PFSK-1 (cell line): ENCODE results near the gene C11orf16.
A peak's percentile ranks its signal among the peaks of the same experiment; 100 is the strongest.

Source experiments
- FOXP2 ChIP-seq: optimal IDR thresholded peaks from 2 replicates; pipeline ENCODE3; 2011; ENCODE audit warnings: borderline replicate concordance, control low read depth, inconsistent platforms; ENCODE audit not compliant: insufficient read depth; ENCODE audit errors: extremely low read length, extremely low read depth
- POLR2AphosphoS5 ChIP-seq: IDR thresholded peaks from 2 replicates; pipeline ENCODE4 v1.6.1; 2012; ENCODE audit warnings: low read depth, mild to moderate bottlenecking, control low read depth, low read length, moderate library complexity
- REST ChIP-seq, 2 experiments: IDR thresholded peaks; 2 replicates each; pipeline versions ENCODE4 v1.6.1 to v1.8.0; 2011 to 2012; ENCODE audit warnings: low read depth in 2 of 2, low read length in 2 of 2, control low read depth in 1 of 2, inconsistent platforms in 1 of 2, mild to moderate bottlenecking in 1 of 2, moderate library complexity in 1 of 2; ENCODE audit not compliant: insufficient read depth in 1 of 2
- SIN3A ChIP-seq: IDR thresholded peaks from 2 replicates; pipeline ENCODE4 v1.6.1; 2012; ENCODE audit warnings: mild to moderate bottlenecking, low read length, moderate library complexity, borderline replicate concordance; ENCODE audit not compliant: insufficient read depth
- TAF1 ChIP-seq: IDR thresholded peaks from 2 replicates; pipeline ENCODE4 v1.6.1; 2012; ENCODE audit warnings: low read length, control low read depth, borderline replicate concordance; ENCODE audit not compliant: insufficient read depth

The C11orf16 gene

GRCh38 chr11:8914661-8915018 lies 18.1 kb downstream of the C11orf16 start:
- TF ChIP-seq REST (IDR thresholded peaks at IDR 0.05; ENCODE audit: insufficient read depth in 1 of 2, low read depth in 2 of 2, low read length in 2 of 2) (no peak), SIN3A (no peak), TAF1 (no peak), POLR2AphosphoS5 (no peak), FOXP2 (no peak)

- no peak for TF ChIP-seq POLR2AphosphoS5
- TF ChIP-seq SIN3A: no peak
Observed at GRCh38 chr11:8913961-8914660, 18.6 kb downstream of the C11orf16 start.

DNA sequence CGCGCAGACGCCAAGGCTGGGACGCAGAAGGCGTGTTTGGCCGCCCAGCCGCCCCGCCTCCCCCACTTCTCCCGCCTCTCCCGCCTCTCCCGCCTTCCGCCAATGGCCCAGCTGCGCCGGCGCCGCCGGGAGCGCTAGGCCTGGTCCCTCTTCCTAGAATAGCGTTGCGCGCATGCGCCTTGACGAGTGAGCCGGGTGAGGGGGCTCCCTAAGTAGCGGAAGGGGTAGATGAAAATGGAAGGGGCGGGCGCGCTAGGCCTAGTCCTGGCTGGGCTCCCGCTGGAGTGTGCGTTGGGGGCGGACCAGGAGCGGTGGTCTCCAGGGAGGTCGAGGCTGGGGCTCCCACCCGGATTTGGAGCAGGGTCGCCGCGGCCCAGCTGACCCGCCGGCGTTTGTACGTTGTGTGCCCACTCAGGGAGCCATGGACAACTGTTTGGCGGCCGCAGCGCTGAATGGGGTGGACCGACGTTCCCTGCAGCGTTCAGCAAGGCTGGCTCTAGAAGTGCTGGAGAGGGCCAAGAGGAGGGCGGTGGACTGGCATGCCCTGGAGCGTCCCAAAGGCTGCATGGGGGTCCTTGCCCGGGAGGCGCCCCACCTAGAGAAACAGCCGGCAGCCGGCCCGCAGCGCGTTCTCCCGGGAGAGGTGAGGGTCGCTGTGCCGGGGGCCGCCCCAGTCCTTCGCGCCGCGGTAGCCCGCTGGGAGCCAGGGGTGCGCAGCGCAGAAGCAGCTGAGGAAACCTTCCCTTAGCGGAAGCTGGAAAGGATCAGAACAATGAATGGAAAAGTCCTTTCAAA lies 21.5 kb downstream of the C11orf16 start, which contains the start of gene AKIP1:
AKIP1 (plus strand) TSS at position 161 of the 795 bp plus-strand sequence; CDS start at position 422, 261 bp downstream.
- TF ChIP-seq REST (IDR thresholded peaks at IDR 0.05; ENCODE audit: insufficient read depth in 1 of 2, low read depth in 2 of 2, low read length in 2 of 2) (no peak), TAF1 (peak; percentile 69; the same call in 1 of the 2 replicates), POLR2AphosphoS5 (peak; percentile 86), FOXP2 (peak; percentile 29), SIN3A (peak; percentile 49; the same call in 1 of the 2 replicates)

DNA sequence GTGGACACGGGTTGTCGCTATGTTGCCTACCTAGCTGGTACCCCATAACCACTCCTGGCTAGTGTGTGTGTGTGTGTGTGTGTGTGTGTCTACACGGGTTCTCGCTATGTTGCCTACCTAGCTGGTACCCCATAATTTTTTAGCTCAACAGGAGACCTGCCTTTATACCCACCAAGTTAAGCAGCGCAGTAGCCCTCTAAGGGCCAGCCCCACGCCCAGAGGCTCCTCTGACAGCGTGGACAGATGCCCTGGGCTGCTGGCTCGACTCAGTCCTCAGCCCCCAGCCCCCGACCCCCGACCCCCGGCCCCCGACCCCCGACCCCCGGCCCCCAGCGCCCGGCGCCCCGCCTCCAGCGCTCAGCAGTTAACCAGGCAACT lies 22.1 kb downstream of the C11orf16 start:
- TF ChIP-seq SIN3A (no peak), TAF1 (no peak), POLR2AphosphoS5 (no peak), REST (IDR thresholded peaks at IDR 0.05; ENCODE audit: insufficient read depth in 1 of 2, low read depth in 2 of 2, low read length in 2 of 2) (no peak), FOXP2 (no peak)

DNA sequence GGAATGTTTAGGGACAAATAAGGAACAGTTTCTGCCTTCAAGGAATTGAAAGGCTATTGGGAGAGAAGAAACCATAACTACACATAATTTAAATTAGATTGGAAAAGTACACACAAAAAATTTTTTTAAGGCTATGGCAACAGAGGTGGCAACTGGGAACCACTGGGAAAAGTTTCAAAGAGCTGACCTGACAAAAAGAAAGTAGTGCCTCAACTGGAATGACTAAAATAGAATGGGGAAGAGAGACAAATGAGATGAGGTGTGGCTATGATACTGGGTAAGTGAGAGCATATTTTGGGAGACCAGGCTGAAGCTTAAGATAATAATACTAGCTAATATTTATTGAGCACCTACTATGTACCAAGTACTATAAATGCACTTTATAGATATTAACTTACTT lies 24.6 kb downstream of the C11orf16 start:
- TF ChIP-seq SIN3A: no peak
- no peak for TF ChIP-seq REST (IDR thresholded peaks at IDR 0.05; ENCODE audit: insufficient read depth in 1 of 2, low read depth in 2 of 2, low read length in 2 of 2)
- TF ChIP-seq TAF1: no peak
- no peak for TF ChIP-seq FOXP2
- no peak for TF ChIP-seq POLR2AphosphoS5
